HG03460 (cell line): ENCODE data around the gene HSD17B10.
"Not testable (repeated sequence)": the region's sequence is repeated elsewhere in the genome, so short reads cannot be mapped to it uniquely, and the experiment has no call there.

Source experiments
- ATAC-seq: cut with Tn5 transposase; IDR thresholded peaks from one replicate; pipeline ENCODE4 v1.9.1; 2021; ENCODE audit not compliant: unreplicated experiment

Gene HSD17B10

GRCh38 chrX:53438174-53438831 lies 4.1 kb upstream of the HSD17B10 start:
- ATAC-seq: no peak

- ATAC-seq: no peak
Measured at GRCh38 chrX:53437206-53437605, 3.0 kb upstream of the HSD17B10 start.

GRCh38 chrX:53435997-53436396 lies 1.8 kb upstream of the HSD17B10 start:
- peak; percentile 63 for ATAC-seq

GRCh38 chrX:53430231-53430630 lies 3.9 kb downstream of the HSD17B10 start:
- no peak for ATAC-seq

GRCh38 chrX:53429755-53430154 lies 4.4 kb downstream of the HSD17B10 start:
- no peak for ATAC-seq

GRCh38 chrX:53422861-53423306 lies 11.3 kb downstream of the HSD17B10 start, which contains the start of gene RIBC1:
Gene RIBC1, plus strand, starts transcription at chrX:53422873. Its CDS starts 3,404 bp downstream, at chrX:53426277.
- ATAC-seq: peak; percentile 1

- peak; percentile 90 for ATAC-seq
Measured at GRCh38 chrX:53422086-53422860, 11.9 kb downstream of the HSD17B10 start, which contains the start of gene SMC1A. Gene SMC1A, minus strand, starts transcription at chrX:53422654. Its CDS starts 54 bp downstream, at chrX:53422600.

- peak; percentile 17 for ATAC-seq
Measured at GRCh38 chrX:53421772-53422085, 12.4 kb downstream of the HSD17B10 start.

GRCh38 chrX:53421125-53421524 lies 13.0 kb downstream of the HSD17B10 start:
- ATAC-seq: no peak

GRCh38 chrX:53420351-53420750 lies 13.8 kb downstream of the HSD17B10 start:
- not testable (repeated sequence) for ATAC-seq

GRCh38 chrX:53412446-53412845 lies 21.7 kb downstream of the HSD17B10 start:
- no peak for ATAC-seq

GRCh38 chrX:53403535-53403934 lies 30.6 kb downstream of the HSD17B10 start:
- no peak for ATAC-seq

GRCh38 chrX:53398216-53398615 lies 36.0 kb downstream of the HSD17B10 start:
- no peak for ATAC-seq

GRCh38 chrX:53395605-53396298 lies 38.4 kb downstream of the HSD17B10 start:
- ATAC-seq: no peak

- ATAC-seq: no peak
Measured at GRCh38 chrX:53383376-53384076, 50.6 kb downstream of the HSD17B10 start.
